Sigmoid colon (tissue), 7 donors: ENCODE data around the gene ABAT. TPM values are rescaled to one million over a fixed set of nuclear protein-coding genes. Genes with fewer than 3 reads are reported as not detected.

Experiments used
- DNase-seq: peaks from one replicate; pipeline ENCODE4 v3.0.0-alpha.2; 2019
- H3K27ac ChIP-seq, 4 donors: fragments of 200-600 bp; sonication (generic); one replicate each; pipeline ENCODE4 v1.5.1; 2016 to 2019; ENCODE audit warnings: mild to moderate bottlenecking in 1 of 4
- H3K27me3 ChIP-seq, 3 donors: fragments of 200-600 bp; sonication (generic); one replicate each; pipeline ENCODE4 v1.5.1; 2019; ENCODE audit warnings: mild to moderate bottlenecking in 1 of 3
- H3K36me3 ChIP-seq, 4 donors: fragments of 200-600 bp; sonication (generic); one replicate each; pipeline ENCODE4 v1.5.1; 2016 to 2019
- H3K4me1 ChIP-seq, 4 donors: fragments of 200-600 bp; sonication (generic); one replicate each; pipeline ENCODE4 v1.5.1; 2017 to 2019
- H3K4me3 ChIP-seq, 4 donors: fragments of 200-600 bp; sonication (generic); one replicate each; pipeline ENCODE4 v1.5.1; 2017 to 2019; ENCODE audit warnings: mild to moderate bottlenecking in 2 of 4, moderate library complexity in 1 of 4
- H3K9me3 ChIP-seq, 4 donors: fragments of 200-600 bp in 3 of 4; sonication (generic) in 3 of 4; one replicate each; pipeline versions ENCODE4 v1.5.1 to v1.6.1; 2013 to 2019
- EP300 ChIP-seq, 4 donors: sonication (generic); formaldehyde crosslinking; IDR thresholded peaks; one replicate each; pipeline ENCODE4 v1.6.1; 2017; ENCODE audit warnings: antibody characterized with exemption in 4 of 4
- POLR2A ChIP-seq, 2 donors: fragments of 450-650 bp; IDR thresholded peaks; one replicate each; pipeline ENCODE4 v1.6.1; 2016; ENCODE audit warnings: antibody characterized with exemption in 2 of 2, mild to moderate bottlenecking in 2 of 2, moderate library complexity in 2 of 2
- POLR2AphosphoS5 ChIP-seq, 4 donors: sonication (generic); formaldehyde crosslinking; IDR thresholded peaks; one replicate each; pipeline ENCODE4 v1.6.1; 2017; ENCODE audit warnings: antibody characterized with exemption in 4 of 4
- WGBS, 2 donors: extraction: QIAGEN DNeasy Blood & Tissue Kit; methylation state at CpG; one replicate each; pipeline ENCODE4 v1.1.7; 2013; 5-methylcytosine and 5-hydroxymethylcytosine counted together
- intact Hi-C: fragments of 100-400 bp; cut with DNase I; formaldehyde crosslinking; loops from one replicate; pipeline ENCODE4 v1.15.1; 2023
- polyA plus RNA-seq, 3 donors: library from polyadenylated mRNA; stranded (reverse); fragments of 200-250 nt; gene quantifications; one replicate each; pipeline ENCODE4 v1.2.3, GENCODE V29; 2013
- total RNA-seq, 4 donors: library from RNA; depleted of rRNA; stranded (reverse); fragments of >200 nt; gene quantifications; one replicate each; pipeline ENCODE4 v1.1.0, GENCODE V29; 2016
- TF ChIP-seq, protein P1 (sequence below), 4 experiments: fragments of 450-650 bp in 3 of 4; fragments of 200-600 bp in 1 of 4; IDR thresholded peaks; one replicate each; pipeline ENCODE4 v1.5.1; 2016 to 2019; ENCODE audit warnings: antibody characterized with exemption in 4 of 4, mild to moderate bottlenecking in 3 of 4, moderate library complexity in 2 of 4
- donor health status: healthy with polysubstance abuse.
- donor health status: Bipolar disorder and iron deficiency.
- donor health status: healthy.

ABAT gene
- total and polyA plus RNA-seq, 7 donors: 4.1 to 12.0 (median 8.2) TPM

GRCh38 chr16:8694795-8695728 is 20.6 kb downstream of the ABAT start:
- 84 to 91% methylated on average over 18 of the region's 18 CpGs for WGBS, 2 donors
- Histone ChIP-seq H3K4me1 (no peaks in the 10 kb centered on the region), H3K36me3 (no peaks in the 10 kb centered on the region), H3K27me3 (no peaks in the 10 kb centered on the region), H3K9me3 (peaks cover 0 to 2% (median 0%) of the 10 kb centered on the region in 4 donors), H3K27ac (no peak overlapping the region), H3K4me3 (no peak overlapping the region)
- intact Hi-C loops: no loop called here
- no peak for DNase-seq
- TF ChIP-seq POLR2AphosphoS5 (IDR thresholded peaks at IDR 0.05): no peak
- TF ChIP-seq, protein P1, sequence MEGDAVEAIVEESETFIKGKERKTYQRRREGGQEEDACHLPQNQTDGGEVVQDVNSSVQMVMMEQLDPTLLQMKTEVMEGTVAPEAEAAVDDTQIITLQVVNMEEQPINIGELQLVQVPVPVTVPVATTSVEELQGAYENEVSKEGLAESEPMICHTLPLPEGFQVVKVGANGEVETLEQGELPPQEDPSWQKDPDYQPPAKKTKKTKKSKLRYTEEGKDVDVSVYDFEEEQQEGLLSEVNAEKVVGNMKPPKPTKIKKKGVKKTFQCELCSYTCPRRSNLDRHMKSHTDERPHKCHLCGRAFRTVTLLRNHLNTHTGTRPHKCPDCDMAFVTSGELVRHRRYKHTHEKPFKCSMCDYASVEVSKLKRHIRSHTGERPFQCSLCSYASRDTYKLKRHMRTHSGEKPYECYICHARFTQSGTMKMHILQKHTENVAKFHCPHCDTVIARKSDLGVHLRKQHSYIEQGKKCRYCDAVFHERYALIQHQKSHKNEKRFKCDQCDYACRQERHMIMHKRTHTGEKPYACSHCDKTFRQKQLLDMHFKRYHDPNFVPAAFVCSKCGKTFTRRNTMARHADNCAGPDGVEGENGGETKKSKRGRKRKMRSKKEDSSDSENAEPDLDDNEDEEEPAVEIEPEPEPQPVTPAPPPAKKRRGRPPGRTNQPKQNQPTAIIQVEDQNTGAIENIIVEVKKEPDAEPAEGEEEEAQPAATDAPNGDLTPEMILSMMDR (IDR thresholded peaks at IDR 0.05): no peak
- TF ChIP-seq EP300 (IDR thresholded peaks at IDR 0.05): no peak
- no peak for TF ChIP-seq POLR2A (IDR thresholded peaks at IDR 0.05)

DNA sequence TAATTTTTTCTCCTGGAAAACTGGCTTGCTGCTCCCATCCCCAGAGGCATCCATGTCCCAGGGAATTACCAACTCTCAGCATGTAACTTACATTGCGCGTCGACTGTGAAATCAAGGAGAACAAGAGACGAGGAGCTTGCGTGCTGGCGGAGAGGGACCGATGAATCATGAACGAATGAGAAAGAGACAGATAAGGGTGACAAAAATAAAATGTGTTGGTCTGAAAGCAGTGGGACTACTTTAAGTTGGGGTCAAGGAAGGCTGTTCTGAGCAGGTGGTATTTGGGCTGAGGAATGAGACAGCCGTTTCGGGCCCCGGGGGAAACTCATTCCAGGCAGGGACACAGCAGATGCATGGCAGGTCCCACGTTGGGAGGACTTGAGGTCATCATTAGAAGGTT is 22.5 kb downstream of the ABAT start:
- 89 to 90% methylated on average over 12 of the region's 12 CpGs for WGBS, 2 donors
- no peaks in the 10 kb centered on the region for H3K36me3 ChIP-seq
- H3K4me1 ChIP-seq: no peaks in the 10 kb centered on the region
- H3K27ac ChIP-seq: no peak overlapping the region
- H3K4me3 ChIP-seq: no peak overlapping the region
- no peaks in the 10 kb centered on the region for H3K9me3 ChIP-seq
- no peaks in the 10 kb centered on the region for H3K27me3 ChIP-seq
- no peak for DNase-seq
- intact Hi-C loops: no loop called here
- TF ChIP-seq POLR2A (IDR thresholded peaks at IDR 0.05) (no peak), EP300 (IDR thresholded peaks at IDR 0.05) (no peak), POLR2AphosphoS5 (IDR thresholded peaks at IDR 0.05) (no peak)
- TF ChIP-seq, protein P1 (IDR thresholded peaks at IDR 0.05): no peak

- DNase-seq: no peak
- TF ChIP-seq EP300 (IDR thresholded peaks at IDR 0.05): no peak
- no peak for TF ChIP-seq POLR2AphosphoS5 (IDR thresholded peaks at IDR 0.05)
- no peak for TF ChIP-seq POLR2A (IDR thresholded peaks at IDR 0.05)
- TF ChIP-seq, protein P1 (IDR thresholded peaks at IDR 0.05): no peak
- Histone ChIP-seq H3K36me3 (no peaks in the 10 kb centered on the region), H3K4me3 (no peak overlapping the region), H3K9me3 (no peaks in the 10 kb centered on the region), H3K27me3 (no peaks in the 10 kb centered on the region), H3K4me1 (no peaks in the 10 kb centered on the region), H3K27ac (no peak overlapping the region)
- 31 to 34% methylated on average over 3 of the region's 3 CpGs for WGBS, 2 donors
- intact Hi-C loops: no loop called here
Measured at GRCh38 chr16:8697965-8698364, 23.5 kb downstream of the ABAT start.

DNA sequence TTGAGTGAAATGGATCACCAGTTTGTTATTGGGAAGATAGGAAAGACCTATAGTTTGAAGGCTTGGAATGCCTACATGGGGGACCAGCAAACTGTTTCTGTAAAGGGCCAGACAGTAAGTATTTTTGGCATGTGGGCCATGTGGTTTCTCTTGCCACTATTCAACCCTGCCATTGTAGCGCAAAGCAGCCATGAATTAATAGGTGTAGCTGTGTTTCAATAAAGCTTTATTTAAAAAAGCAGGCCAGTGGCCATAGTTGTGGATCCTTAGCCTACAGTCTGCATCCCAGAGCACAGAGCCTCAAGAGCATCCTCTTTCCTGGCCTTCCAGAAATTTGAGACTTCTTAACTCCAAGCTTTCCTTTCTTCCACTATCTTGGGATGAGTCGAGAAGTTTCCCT is 29.3 kb downstream of the ABAT start:
- no peak overlapping the region for H3K27ac ChIP-seq
- H3K36me3 ChIP-seq: no peaks in the 10 kb centered on the region
- intact Hi-C loops: no loop called here
- H3K4me3 ChIP-seq: no peak overlapping the region
- no peaks in the 10 kb centered on the region for H3K27me3 ChIP-seq
- TF ChIP-seq POLR2A (IDR thresholded peaks at IDR 0.05) (no peak), EP300 (IDR thresholded peaks at IDR 0.05) (no peak), POLR2AphosphoS5 (IDR thresholded peaks at IDR 0.05) (no peak)
- TF ChIP-seq, protein P1 (IDR thresholded peaks at IDR 0.05): no peak
- no peaks in the 10 kb centered on the region for H3K9me3 ChIP-seq
- no peak for DNase-seq
- H3K4me1 ChIP-seq: no peaks in the 10 kb centered on the region
- 94 to 96% methylated on average over 2 of the region's 2 CpGs for WGBS, 2 donors
